GM21619 (cell line): ENCODE results near the gene LTO1.
"Not testable (repeated sequence)": the region's sequence is repeated elsewhere in the genome, so short reads cannot be mapped to it uniquely, and the experiment has no call there.

ENCODE experiments used
- ATAC-seq: cut with Tn5 transposase; IDR thresholded peaks from one replicate; pipeline ENCODE4 v1.9.1; 2021; ENCODE audit not compliant: unreplicated experiment

LTO1 gene

DNA sequence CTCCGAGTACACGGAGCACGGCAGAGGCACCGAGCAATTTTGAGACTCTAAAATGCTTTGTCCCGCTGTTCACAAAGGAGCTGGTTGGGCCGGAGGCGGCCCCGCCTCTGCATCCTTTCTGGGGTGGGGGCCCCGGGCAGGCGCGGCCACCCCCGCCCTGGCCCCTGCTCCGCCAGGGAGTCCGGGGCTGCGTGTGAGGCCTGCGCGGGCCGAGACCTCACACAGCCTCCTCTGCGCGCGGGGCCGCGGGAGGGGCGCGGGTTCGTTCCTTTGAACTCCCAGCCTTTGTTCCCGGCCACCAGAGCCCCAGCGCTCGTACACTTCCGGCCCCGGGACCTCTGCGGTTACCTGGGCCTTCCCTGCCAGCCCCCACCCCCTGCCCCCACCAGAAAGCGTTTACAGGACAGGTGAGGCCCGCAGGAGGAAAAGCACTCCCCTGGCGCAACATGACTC is 27.1 kb upstream of the LTO1 start:
- no peak for ATAC-seq

DNA sequence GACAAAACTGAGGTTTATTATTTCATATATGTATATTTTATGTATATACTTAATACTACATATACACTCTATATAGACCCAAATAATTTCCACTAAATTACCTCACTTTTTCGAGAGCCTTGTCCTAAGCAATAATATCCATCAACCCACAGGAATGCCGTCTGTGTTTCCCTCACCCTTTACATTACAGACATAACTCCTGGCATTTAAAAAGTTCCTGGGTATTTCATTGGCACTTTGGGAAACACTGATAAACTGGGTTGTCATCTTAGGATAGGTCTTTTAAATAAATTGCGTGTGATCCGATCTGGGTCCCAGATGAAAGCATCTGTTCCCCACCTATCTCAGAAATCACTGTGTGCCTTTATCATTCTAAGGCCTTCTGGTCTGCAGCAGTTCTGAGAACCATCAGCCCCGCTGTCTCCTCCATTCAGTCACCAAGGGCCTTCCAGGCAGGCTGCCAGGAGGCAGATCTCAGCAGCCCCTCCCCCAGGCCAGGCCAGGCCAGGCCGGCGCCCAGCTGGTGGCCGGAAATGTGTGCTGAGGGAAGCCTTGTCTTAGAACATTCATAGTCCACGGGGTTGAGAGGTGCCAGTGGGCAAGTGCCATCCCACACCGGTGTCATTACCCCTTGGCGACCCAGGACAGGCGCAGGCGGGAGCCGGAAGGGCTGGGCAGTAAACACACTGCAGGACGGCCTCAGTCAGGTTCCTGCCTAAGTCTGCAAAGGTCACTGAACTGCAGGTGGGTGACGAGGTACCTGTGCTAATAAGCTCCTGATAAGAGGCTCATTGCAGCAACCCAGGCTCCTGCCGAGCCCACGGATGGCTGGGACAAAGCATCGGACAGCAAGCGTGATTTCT is 25.4 kb upstream of the LTO1 start:
- no peak for ATAC-seq

DNA sequence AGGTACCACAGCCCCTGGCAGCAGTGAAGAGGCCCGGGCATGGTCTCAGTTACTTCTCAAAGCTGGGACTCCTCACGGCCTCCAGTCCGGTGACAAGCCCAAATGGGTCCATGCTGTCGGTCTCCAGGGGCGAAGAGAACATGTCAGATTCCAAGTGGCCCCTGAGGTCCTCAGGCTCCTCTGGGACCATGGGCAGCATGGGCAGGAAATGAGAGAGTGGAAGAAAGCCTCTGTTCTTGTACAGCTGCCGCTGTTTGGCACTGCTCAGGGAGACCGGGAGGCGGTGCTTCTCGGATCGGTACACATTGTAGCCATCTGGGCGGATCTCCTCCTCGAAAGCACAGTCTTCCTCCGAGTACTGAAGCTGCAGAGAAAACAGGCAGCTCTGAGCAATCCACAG is 24.1 kb upstream of the LTO1 start:
- ATAC-seq: no peak

- ATAC-seq: no peak
Measured at GRCh38 chr11:69698362-69698761, 23.2 kb upstream of the LTO1 start.

- no peak for ATAC-seq
Measured at GRCh38 chr11:69697861-69698260, 22.7 kb upstream of the LTO1 start.

DNA sequence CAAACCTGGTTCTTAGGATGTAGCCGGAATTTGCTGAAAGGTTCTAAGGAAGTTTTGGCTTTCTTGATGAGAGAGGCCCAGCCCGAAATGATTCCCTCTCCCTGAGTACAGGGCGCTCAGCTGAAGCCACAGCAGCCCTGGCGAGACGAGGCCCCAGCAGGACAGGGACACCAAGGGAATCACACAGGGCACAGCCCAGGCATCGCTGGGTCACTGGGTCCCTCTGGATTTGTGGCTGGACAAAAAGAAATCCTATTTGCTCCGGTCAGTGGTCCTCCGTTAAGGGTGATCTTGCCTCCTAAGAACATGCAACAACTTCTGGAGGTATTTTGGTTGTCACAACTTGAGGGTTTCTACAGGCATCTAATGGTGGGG is 22.3 kb upstream of the LTO1 start:
- ATAC-seq: no peak

DNA sequence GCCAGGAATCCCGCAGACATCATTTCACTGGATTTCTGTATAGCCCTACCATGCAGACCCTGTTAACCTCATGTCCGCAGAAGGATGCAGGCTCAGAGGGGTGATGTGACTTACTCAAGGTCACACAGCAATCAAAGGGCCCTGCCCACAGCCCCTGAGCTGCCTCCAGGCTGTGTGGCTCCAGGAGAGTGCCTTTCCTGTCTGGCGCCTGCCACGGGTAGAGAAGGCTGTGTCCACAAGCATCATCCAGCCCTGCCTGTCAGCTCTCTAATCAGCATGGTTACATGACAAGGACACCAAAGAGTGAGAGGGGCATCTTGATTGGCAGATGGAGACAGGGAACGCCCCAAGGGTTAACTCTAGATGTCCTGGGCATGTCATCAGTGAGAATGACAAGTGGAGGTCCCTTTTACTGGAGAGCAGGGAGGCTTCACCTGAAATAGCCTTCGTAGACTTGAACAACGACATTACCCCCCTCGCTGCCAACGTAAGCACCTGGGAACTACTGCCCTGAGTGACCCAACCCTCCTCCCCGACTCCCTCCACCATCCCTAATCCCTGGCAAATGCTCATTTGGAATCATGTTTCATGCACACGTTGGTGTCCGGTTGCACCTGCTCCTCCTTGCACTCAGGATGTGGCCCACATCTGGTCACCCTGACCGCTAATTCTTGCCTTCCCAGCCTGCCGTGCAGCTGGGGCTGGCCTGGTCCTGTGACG is 21.8 kb upstream of the LTO1 start:
- ATAC-seq: no peak

- ATAC-seq: not testable (repeated sequence)
Measured at GRCh38 chr11:69695995-69696394, 20.8 kb upstream of the LTO1 start.

DNA sequence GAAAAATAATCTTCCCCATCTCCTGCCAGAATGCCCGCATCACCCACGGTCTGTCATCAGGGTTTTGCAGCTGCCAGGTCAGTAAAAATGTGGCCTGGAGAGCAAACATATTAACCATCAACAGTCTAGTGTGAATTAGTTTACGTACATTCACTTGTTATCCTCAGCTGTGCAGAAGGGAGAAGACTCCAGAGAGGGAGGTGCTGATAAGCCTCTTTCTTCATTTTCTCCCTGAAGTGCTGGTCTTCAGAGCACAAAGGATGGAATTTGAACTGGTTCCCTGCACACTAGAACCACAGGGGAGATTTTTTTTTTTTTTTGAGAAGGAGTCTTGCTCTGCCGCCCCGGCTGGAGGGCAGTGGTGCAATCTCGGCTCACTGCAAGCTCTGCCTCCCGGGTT is 20.4 kb upstream of the LTO1 start:
- ATAC-seq: no peak

- no peak for ATAC-seq
Measured at GRCh38 chr11:69694781-69695180, 19.6 kb upstream of the LTO1 start.

DNA sequence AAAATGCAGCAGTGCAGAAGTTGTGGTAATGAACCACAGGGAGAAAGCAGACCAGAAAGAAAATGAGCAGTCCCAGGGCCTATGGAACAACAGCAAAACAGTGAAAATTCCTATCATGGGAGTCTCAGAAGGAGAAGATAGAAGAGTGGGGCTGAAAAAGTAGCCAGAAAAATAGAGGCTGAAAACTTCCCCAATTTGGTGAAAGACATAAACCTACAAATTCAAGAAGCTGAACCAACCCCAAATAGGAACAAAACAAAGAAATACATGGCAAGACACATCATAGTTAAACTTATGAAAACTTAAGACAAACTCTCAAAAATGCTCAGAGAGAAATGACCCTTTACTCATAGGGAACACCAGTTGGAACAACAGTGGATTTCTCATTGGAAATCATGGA is 17.3 kb upstream of the LTO1 start:
- no peak for ATAC-seq

GRCh38 chr11:69691463-69691862 is 16.3 kb upstream of the LTO1 start:
- no peak for ATAC-seq

DNA sequence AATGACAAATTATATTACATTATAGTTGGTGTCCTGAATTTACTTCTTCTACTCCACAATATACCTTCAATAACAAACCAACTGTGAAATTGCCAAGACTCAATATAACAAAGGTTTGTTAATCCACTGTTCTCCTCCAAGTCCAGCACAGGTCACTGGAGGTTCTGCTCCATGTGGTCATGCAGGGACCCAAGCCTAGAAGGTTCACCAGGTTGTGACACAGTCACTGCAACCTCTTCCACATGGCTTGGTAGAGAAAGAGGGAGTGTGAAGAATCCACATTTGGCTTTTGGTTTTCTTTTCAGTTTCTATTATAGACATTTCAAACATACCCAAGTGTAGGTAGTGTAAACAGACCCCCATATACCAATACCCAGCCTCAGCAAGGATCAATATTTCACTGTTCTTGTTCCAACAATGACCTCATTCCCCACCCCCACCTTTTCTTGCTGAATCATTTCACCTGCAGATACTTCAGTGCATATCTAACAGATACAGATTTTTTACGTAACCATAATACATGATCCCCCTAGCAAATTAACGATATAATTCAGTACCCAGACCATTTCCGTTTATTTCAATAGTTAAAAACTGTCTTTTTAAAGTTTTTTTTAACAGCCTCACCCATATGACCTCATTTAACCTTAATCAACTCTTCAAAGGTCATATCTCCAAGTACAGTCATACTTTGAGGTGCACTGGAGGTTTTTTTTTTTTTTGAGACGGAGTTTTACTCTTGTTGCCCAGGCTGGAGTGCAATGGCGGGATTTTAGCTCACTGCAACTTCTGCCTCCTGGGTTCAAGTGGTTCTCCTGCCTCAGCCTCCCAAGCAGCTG is 14.5 kb upstream of the LTO1 start:
- no peak for ATAC-seq

DNA sequence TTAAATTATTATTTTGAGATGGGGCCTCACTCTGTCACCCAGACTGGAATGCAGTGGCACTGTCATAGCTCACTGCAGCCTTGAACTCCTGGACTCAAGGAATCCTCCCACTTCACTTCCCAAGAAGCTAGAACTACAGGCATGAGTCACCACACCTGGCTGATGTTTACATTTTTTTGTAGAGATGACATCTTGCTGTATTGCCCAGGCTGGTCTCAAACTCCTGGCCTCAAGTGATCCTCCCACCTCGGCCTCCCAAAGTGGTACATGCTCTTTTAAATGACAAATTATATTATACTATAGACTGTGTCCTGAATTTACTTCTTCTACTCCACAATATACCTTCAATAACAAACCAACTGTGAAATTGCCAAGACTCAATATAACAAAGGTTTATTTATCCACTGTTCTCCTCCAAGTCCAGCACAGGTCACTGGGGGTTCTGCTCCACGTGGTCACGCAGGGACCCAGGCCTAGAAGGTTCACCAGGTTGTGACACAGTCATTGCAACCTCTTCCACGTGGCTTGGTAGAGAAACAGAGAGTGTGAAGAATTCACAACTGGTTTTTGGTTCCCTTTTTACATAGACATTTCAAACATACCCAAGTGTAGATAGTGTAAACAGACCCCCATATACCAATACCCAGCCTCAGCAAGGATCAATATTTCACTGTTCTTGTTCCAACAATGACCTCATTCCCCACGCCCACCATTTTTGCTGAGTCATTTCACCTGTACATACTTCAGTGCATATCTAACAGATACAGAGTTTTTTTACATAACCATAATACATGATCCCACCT is 13.0 kb upstream of the LTO1 start:
- ATAC-seq: not testable (repeated sequence)

- ATAC-seq: no peak
Measured at GRCh38 chr11:69686856-69687255, 11.7 kb upstream of the LTO1 start.

DNA sequence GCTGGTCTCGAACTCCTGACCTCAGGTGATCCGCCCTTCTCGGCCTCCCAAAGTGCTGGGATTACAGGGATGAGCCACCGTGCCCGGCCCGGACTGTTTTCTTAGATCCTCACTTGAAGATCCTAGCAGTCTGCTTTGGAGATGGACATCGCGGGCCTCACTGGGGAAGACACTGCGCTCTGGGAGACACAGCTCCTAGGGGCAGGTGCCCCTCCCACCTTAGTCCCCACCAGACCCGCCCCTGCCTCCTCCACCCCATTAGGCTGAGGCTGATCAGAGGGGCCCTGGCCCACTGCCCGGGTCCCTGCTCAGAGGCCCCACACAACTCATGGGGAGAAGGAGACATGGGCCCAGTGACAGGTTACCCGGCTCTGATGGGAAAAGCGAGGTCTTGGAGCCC is 11.3 kb upstream of the LTO1 start:
- no peak for ATAC-seq

DNA sequence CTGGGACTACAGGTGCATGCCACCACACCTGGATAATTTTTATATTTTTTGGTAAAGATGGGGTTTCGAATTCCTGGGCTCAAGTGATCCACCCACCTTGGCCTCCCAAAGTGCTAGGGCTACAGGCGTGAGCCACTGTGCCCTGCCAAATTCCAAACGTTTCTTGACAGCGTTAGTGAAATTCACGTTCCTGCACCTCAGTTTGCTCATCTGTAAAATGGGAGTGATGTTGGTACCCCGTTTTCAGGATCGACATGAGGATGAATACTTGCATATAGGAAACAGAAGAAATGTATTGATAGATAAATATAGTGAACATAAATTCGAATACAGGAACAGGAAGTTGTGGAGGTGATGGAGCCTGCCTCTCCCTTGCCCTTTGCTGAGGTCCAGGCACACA is 10.2 kb upstream of the LTO1 start:
- ATAC-seq: no peak

DNA sequence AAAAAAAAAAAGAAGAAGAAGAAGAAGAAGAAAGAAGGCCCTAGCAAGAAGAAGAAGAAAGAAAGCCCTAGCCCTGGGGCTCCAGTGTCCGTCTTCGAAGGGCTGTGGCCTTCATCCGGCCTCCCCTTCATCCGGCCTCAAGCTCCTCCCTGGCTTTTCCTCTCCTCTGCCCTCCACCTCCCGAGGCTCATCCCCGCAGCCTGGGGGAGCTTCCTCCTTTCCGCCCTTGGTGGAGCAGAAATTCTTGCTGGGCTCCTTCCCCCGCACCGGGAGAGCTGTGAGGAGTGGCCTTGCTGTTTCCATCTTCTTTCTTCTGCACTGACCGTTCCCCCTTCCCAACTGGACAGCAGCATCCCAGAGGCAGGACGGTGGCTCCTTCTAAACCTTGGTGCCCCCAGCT is 9.5 kb upstream of the LTO1 start:
- no peak for ATAC-seq

GRCh38 chr11:69683764-69684333 is 8.7 kb upstream of the LTO1 start:
- ATAC-seq: no peak

DNA sequence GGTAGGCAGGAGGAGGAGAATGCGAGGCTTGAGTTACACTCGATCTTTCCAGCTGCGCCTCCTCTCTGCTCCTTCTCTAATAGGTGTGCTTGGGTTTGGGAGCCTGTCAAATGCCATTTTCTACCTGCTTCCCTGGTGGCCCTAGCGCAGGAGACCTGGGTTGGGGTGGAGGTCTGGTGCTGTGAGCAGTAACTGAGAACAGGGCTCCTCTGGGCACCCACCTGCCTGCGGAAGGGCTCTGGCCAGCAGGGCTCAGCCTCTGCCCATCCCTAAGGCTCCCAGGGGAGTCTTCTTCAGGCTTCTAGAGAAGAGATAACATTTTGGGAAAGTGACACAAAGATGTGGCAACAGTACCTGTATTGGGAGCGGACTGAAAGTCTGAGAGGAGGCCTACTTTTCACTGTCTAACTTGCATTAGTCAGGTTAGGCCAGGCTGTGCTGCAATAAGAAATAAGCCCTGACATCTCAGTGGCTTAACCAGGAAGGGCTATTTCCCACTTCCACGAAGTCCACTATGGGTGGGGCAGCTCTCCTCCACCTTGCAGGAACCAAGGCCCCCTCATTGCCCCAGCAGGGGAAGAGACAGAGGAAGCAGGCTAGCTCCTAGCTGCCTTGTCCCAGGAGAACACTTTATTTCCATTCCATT is 7.7 kb upstream of the LTO1 start:
- no peak for ATAC-seq
